ENCODE data around the gene SPOCD1.

DNA sequence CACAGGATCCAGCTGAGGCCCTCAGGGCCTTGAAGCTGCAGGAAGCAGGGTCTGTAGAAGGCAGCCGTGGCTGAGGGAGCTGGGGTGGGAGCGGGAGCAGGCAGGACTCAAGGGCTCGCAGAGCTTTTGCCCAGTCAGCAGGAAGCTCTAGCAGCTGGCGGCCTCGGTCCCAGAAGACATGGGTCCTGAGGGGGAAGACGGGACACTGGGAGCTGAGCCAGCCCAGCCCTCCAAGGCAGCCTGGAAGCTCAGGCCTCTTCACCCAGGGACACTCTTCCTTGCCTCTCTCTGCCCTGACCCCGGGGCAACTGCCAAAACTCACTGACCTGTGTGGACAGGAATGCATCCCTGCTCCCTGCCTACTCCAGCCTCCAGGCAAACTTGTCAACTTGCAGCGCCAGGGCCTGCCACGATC lies 60.6 kb downstream of the SPOCD1 start:
- TF ChIP-seq, protein P1, sequence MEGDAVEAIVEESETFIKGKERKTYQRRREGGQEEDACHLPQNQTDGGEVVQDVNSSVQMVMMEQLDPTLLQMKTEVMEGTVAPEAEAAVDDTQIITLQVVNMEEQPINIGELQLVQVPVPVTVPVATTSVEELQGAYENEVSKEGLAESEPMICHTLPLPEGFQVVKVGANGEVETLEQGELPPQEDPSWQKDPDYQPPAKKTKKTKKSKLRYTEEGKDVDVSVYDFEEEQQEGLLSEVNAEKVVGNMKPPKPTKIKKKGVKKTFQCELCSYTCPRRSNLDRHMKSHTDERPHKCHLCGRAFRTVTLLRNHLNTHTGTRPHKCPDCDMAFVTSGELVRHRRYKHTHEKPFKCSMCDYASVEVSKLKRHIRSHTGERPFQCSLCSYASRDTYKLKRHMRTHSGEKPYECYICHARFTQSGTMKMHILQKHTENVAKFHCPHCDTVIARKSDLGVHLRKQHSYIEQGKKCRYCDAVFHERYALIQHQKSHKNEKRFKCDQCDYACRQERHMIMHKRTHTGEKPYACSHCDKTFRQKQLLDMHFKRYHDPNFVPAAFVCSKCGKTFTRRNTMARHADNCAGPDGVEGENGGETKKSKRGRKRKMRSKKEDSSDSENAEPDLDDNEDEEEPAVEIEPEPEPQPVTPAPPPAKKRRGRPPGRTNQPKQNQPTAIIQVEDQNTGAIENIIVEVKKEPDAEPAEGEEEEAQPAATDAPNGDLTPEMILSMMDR (IDR thresholded peaks at IDR 0.05 in 8 of 11, conservative IDR thresholded peaks at IDR 0.05 in 3 of 11): no peak
- TF ChIP-seq POLR2AphosphoS5 (IDR thresholded peaks at IDR 0.05) (peak in 2 of 3 donors; percentile 54 to 67), POLR2A (IDR thresholded peaks at IDR 0.05) (no peak)

Measured in spleen (tissue), 7 donors.